Tibial nerve (tissue), 3 donors: Measurements from ENCODE around the gene PACSIN2.

Experiments used
- POLR2A ChIP-seq, 2 donors: fragments of 450-650 bp; IDR thresholded peaks; one replicate each; pipeline ENCODE4 v1.6.1; 2017; ENCODE audit warnings: antibody characterized with exemption in 2 of 2, mild to moderate bottlenecking in 2 of 2, moderate library complexity in 2 of 2
- TF ChIP-seq, protein P1 (sequence below), 5 experiments: fragments of 200-600 bp in 3 of 5; fragments of 450-650 bp in 2 of 5; sonication (generic) in 3 of 5; IDR thresholded peaks; one replicate each; pipeline ENCODE4 v1.5.1; 2016 to 2019; ENCODE audit warnings: antibody characterized with exemption in 5 of 5, mild to moderate bottlenecking in 3 of 5, moderate library complexity in 2 of 5

DNA sequence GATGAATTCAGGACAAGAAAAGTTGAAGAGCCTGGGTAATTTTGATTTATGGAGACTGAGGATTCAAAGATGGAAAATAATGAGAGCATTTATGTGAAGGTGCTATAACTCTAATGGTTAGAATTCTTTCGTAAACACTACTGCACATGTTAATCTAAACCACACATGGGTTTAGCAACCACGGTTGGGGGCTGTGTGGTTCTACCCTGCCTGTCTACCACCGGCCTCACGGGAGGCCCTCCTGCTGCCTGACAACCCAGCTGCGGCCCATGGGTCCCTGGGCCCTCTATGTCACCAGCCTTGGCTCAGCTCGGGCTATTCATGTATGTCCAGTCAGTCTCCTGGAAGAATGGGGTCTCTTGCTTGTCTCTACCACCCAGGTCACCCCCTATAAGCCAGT is 89.4 kb downstream of the PACSIN2 start:
- TF ChIP-seq, protein P1, sequence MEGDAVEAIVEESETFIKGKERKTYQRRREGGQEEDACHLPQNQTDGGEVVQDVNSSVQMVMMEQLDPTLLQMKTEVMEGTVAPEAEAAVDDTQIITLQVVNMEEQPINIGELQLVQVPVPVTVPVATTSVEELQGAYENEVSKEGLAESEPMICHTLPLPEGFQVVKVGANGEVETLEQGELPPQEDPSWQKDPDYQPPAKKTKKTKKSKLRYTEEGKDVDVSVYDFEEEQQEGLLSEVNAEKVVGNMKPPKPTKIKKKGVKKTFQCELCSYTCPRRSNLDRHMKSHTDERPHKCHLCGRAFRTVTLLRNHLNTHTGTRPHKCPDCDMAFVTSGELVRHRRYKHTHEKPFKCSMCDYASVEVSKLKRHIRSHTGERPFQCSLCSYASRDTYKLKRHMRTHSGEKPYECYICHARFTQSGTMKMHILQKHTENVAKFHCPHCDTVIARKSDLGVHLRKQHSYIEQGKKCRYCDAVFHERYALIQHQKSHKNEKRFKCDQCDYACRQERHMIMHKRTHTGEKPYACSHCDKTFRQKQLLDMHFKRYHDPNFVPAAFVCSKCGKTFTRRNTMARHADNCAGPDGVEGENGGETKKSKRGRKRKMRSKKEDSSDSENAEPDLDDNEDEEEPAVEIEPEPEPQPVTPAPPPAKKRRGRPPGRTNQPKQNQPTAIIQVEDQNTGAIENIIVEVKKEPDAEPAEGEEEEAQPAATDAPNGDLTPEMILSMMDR (IDR thresholded peaks at IDR 0.05) = no peak
- TF ChIP-seq POLR2A (IDR thresholded peaks at IDR 0.05) = no peak
